Measurements from ENCODE around the gene METTL16.

DNA sequence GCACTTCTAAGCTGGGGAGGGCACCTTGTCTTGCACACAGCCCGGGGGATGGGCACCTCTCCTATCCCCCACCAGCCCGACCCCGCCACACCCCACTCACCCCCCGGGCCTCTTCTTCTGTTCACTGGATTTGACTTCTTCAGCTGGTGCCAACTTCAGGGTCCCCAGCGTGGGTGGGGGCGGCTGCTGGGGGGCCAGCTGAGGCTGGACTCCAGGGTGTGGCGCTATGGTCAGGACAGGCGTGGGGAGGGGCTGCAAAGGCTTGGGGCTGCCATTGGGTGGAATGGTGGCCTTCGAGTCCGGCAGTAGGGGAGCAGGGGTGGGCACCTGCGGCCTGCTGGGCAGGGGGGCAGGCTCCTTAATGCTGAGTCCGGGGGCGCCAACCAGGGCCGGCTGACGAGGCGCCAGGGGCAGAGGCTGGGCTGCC lies 116.9 kb downstream of the METTL16 start:
- TF ChIP-seq CTCF (IDR thresholded peaks at IDR 0.05): no peak
- no peak for TF ChIP-seq POLR2A (IDR thresholded peaks at IDR 0.05)

Measured in thyroid gland (tissue), 4 donors.